Ishikawa (cell line): ENCODE data around the gene PIGL.

Source experiments
- CEBPB ChIP-seq: IDR thresholded peaks from 2 replicates; pipeline ENCODE4 v1.6.1; 2012
- MAX ChIP-seq: IDR thresholded peaks from 2 replicates; pipeline ENCODE4 v1.6.1; 2012

- TF ChIP-seq CEBPB (no peak), MAX (no peak)
Observed at GRCh38 chr17:16351831-16352230, 134.8 kb downstream of the PIGL start.
